GM12878 (cell line): ENCODE data around the gene TMEM19.

Source experiments
- CEBPB ChIP-seq, 2 experiments: fragments of 150-350 bp in 1 of 2; IDR thresholded peaks; 2 replicates each; pipeline ENCODE4 v1.6.1; 2012 to 2014; ENCODE audit warnings: low read depth in 2 of 2, low read length in 2 of 2, borderline replicate concordance in 1 of 2, inconsistent platforms in 1 of 2
- GABPA ChIP-seq: IDR thresholded peaks from 2 replicates; pipeline ENCODE4 v1.6.1; 2014; ENCODE audit warnings: antibody characterized with exemption, low read depth, mild to moderate bottlenecking, inconsistent platforms
- GATAD2B ChIP-seq: fragments of 450-650 bp; conservative IDR thresholded peaks from 2 replicates; pipeline ENCODE4 v1.6.1; 2017; ENCODE audit warnings: low read depth, mild to moderate bottlenecking, moderate library complexity
- HDGF ChIP-seq: fragments of 450-650 bp; IDR thresholded peaks from 2 replicates; pipeline ENCODE4 v1.6.1; 2016; ENCODE audit warnings: antibody characterized with exemption
- POLR2A ChIP-seq: IDR thresholded peaks from 2 replicates; pipeline ENCODE4 v1.6.1; 2011; ENCODE audit warnings: low read depth, mild to moderate bottlenecking, low read length
- POLR2AphosphoS5 ChIP-seq: IDR thresholded peaks from 2 replicates; pipeline ENCODE4 v1.6.1; 2011; ENCODE audit warnings: mild to moderate bottlenecking, low read length, inconsistent platforms
- RCOR1 ChIP-seq: conservative IDR thresholded peaks from 2 replicates; pipeline ENCODE4 v1.6.1; 2012; ENCODE audit warnings: low read depth, low read length, improper control_type of control experiment
- SMC3 ChIP-seq: IDR thresholded peaks from 2 replicates; pipeline ENCODE4 v1.6.1; 2011; ENCODE audit warnings: low read length, improper control_type of control experiment, borderline replicate concordance
- SRF ChIP-seq, 2 experiments: IDR thresholded peaks; 2 replicates each; pipeline ENCODE4 v1.6.1; 2011; ENCODE audit warnings: low read depth in 2 of 2, low read length in 2 of 2, mild to moderate bottlenecking in 1 of 2, moderate library complexity in 1 of 2
- STAT3 ChIP-seq: IDR thresholded peaks from 2 replicates; pipeline ENCODE4 v1.6.1; 2011; ENCODE audit warnings: low read depth, low read length, improper control_type of control experiment
- TF ChIP-seq, protein P1 (sequence below), 3 experiments: IDR thresholded peaks in 2 of 3; conservative IDR thresholded peaks in 1 of 3; 2 replicates each; pipeline ENCODE4 v1.5.1; 2011; ENCODE audit warnings: low read depth in 3 of 3, low read length in 3 of 3, mild to moderate bottlenecking in 3 of 3, control low read depth in 2 of 3, moderate library complexity in 2 of 3, inconsistent platforms in 1 of 3, mixed read lengths in 1 of 3; ENCODE audit not compliant: control insufficient read depth in 2 of 3, insufficient read depth in 1 of 3; ENCODE audit errors: extremely low read depth in 1 of 3
- TF ChIP-seq, protein P2 (sequence below): fragments of 450-650 bp; IDR thresholded peaks from 2 replicates; pipeline ENCODE4 v1.6.1; 2016; ENCODE audit warnings: mild to moderate bottlenecking
- TF ChIP-seq, protein P3 (sequence below): fragments of 450-650 bp; IDR thresholded peaks from 2 replicates; pipeline ENCODE4 v1.6.1; 2017; ENCODE audit warnings: mild to moderate bottlenecking, low read depth, inconsistent platforms; ENCODE audit not compliant: poor library complexity, severe bottlenecking

DNA sequence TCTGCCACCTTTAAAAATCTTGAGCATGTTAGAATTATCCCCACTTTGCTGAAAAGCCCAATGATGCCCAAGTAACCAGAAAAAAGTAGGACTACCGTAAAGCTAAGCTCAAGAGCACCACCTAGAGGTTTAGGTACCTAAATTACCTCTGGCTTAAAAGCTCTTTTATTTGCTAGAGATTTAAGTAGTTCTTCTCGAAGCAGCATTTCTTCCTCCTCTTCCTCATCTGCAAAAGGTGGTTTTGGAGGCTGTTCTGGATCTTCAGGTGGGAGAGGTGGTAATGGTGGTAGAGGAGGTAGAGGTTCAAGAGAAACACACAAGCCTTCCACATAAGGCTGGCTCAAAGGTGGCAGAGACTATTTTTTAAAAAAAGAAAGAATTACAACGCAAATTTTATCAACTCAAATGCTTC is 49.2 kb upstream of the TMEM19 start:
- TF ChIP-seq, protein P1, sequence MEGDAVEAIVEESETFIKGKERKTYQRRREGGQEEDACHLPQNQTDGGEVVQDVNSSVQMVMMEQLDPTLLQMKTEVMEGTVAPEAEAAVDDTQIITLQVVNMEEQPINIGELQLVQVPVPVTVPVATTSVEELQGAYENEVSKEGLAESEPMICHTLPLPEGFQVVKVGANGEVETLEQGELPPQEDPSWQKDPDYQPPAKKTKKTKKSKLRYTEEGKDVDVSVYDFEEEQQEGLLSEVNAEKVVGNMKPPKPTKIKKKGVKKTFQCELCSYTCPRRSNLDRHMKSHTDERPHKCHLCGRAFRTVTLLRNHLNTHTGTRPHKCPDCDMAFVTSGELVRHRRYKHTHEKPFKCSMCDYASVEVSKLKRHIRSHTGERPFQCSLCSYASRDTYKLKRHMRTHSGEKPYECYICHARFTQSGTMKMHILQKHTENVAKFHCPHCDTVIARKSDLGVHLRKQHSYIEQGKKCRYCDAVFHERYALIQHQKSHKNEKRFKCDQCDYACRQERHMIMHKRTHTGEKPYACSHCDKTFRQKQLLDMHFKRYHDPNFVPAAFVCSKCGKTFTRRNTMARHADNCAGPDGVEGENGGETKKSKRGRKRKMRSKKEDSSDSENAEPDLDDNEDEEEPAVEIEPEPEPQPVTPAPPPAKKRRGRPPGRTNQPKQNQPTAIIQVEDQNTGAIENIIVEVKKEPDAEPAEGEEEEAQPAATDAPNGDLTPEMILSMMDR (IDR thresholded peaks at IDR 0.05 in 2 of 3, conservative IDR thresholded peaks at IDR 0.05 in 1 of 3; ENCODE audit: control insufficient read depth in 2 of 3, extremely low read depth in 1 of 3, insufficient read depth in 1 of 3, low read depth in 3 of 3, low read length in 3 of 3) = peak; percentile 65 to 73 (median 71)
- TF ChIP-seq RCOR1 (no peak), SRF (IDR thresholded peaks at IDR 0.05; ENCODE audit: low read depth in 2 of 2, low read length in 2 of 2) (no peak), CEBPB (IDR thresholded peaks at IDR 0.05; ENCODE audit: borderline replicate concordance in 1 of 2, low read depth in 2 of 2, low read length in 2 of 2) (no peak), SMC3 (peak; percentile 41; the same call in 1 of the 2 replicates), GABPA (no peak), HDGF (no peak), STAT3 (no peak), GATAD2B (no peak), POLR2A (no peak), POLR2AphosphoS5 (no peak)
- TF ChIP-seq, protein P2, sequence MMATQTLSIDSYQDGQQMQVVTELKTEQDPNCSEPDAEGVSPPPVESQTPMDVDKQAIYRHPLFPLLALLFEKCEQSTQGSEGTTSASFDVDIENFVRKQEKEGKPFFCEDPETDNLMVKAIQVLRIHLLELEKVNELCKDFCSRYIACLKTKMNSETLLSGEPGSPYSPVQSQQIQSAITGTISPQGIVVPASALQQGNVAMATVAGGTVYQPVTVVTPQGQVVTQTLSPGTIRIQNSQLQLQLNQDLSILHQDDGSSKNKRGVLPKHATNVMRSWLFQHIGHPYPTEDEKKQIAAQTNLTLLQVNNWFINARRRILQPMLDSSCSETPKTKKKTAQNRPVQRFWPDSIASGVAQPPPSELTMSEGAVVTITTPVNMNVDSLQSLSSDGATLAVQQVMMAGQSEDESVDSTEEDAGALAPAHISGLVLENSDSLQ = no peak
- TF ChIP-seq, protein P3, sequence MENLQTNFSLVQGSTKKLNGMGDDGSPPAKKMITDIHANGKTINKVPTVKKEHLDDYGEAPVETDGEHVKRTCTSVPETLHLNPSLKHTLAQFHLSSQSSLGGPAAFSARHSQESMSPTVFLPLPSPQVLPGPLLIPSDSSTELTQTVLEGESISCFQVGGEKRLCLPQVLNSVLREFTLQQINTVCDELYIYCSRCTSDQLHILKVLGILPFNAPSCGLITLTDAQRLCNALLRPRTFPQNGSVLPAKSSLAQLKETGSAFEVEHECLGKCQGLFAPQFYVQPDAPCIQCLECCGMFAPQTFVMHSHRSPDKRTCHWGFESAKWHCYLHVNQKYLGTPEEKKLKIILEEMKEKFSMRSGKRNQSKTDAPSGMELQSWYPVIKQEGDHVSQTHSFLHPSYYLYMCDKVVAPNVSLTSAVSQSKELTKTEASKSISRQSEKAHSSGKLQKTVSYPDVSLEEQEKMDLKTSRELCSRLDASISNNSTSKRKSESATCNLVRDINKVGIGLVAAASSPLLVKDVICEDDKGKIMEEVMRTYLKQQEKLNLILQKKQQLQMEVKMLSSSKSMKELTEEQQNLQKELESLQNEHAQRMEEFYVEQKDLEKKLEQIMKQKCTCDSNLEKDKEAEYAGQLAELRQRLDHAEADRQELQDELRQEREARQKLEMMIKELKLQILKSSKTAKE = no peak
